Right cardiac atrium (tissue), 5 donors: ENCODE results near the gene CAPG. TPM values are rescaled to one million over a fixed set of nuclear protein-coding genes. Genes with fewer than 3 reads are reported as not detected.

Experiments
- ATAC-seq, 2 donors: fragments of 200-7000 bp; cut with Tn5 transposase; one replicate each; pipeline versions ENCODE4 v1.8.0 to v1.9.1; 2020; ENCODE audit warnings: moderate library complexity in 2 of 2, mild to moderate bottlenecking in 1 of 2
- DNase-seq, 3 donors: peaks; one replicate each; pipeline ENCODE4 v3.0.0-alpha.2; 2020
- H3K27ac ChIP-seq: one replicate; pipeline ENCODE4 v1.5.1; 2013; ENCODE audit warnings: mild to moderate bottlenecking, low read length, control low read depth, moderate library complexity
- H3K27me3 ChIP-seq: one replicate; pipeline ENCODE4 v1.6.1; 2013; ENCODE audit not compliant: control insufficient read depth, insufficient read depth
- H3K4me1 ChIP-seq: one replicate; pipeline ENCODE4 v1.6.1; 2013; ENCODE audit warnings: low read length; ENCODE audit not compliant: control insufficient read depth, insufficient read depth
- H3K4me3 ChIP-seq: one replicate; pipeline ENCODE4 v1.5.1; 2013; ENCODE audit warnings: low read length, control low read depth
- H3K9me3 ChIP-seq: one replicate; pipeline ENCODE4 v1.6.1; 2013; ENCODE audit warnings: low read length; ENCODE audit not compliant: control insufficient read depth
- WGBS: extraction: QIAGEN DNeasy Blood & Tissue Kit; methylation state at CpG from one replicate; pipeline ENCODE4 v1.1.7; 2013; 5-methylcytosine and 5-hydroxymethylcytosine counted together
- intact Hi-C, 4 donors: fragments of 100-400 bp; cut with DNase I; formaldehyde crosslinking; loops; one replicate each; pipeline versions ENCODE4 v1.11.0 to v1.14.0; 2022 to 2023
- polyA plus RNA-seq: library from polyadenylated mRNA; stranded (reverse); fragments of 200-250 nt; gene quantifications from one replicate; pipeline ENCODE4 v1.2.3, GENCODE V29; 2013
- total RNA-seq, 4 donors: library from RNA; stranded (reverse); fragmentation: NEBNext Ultra II Directional; extraction: Animal tissue kit (Norgen Biotek cat#: 25700); gene quantifications; one replicate each; pipeline ENCODE4 v1.2.1, GENCODE V29; 2021
- donor health status: healthy with polysubstance abuse.
- donor health status: DM: no; HTN: yes; CAD: no.
- donor health status: DM: no; HTN: no; CAD: no.
- donor health status: DM: no; HTN: yes; CAD: no; lungs with severe emphysema.
- donor health status: DM: yes; HTN: yes; CAD: no.

Gene CAPG
- total and polyA plus RNA-seq, 5 donors: 6.8 to 15.6 (median 13.2) TPM

DNA sequence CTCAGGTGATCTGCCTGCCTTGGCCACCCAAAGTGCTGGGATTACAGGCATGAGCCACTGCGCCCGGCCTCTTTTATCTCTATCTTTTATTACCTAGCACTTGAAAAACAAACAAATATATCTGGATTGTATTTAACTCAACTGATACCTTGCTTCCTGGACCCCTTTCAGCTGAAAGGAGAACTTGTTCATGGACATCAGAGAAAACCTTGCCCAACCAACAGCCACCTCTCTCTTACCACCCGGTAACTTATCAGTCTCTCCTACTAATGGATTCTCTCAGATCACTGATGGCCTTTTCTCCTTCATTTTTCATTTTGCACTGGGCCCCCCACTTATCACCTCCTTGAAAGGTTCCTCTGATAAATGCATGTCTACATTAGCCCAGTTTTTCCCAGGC, 62.6 kb downstream of the CAPG start:
- Histone ChIP-seq H3K4me3 (no peak overlapping the region), H3K4me1 (no peaks in the 10 kb centered on the region), H3K9me3 (no peaks in the 10 kb centered on the region), H3K27ac (no peak overlapping the region), H3K27me3 (no peaks in the 10 kb centered on the region)
- no peak for DNase-seq
- intact Hi-C loops: no loop called here
- 70% methylated on average over 3 of the region's 3 CpGs for WGBS
- no peak for ATAC-seq

Other genes starting within 250 kb of the CAPG start
- 10 to 100 TPM; 75.4 to 82.6 (median 79.4) TPM for gene TGOLN2, start 82.4 kb downstream of the CAPG start, total RNA-seq
- gene TGOLN2, start 82.4 kb downstream of the CAPG start, polyA plus RNA-seq: 29.9 TPM
- gene RETSAT, start 55.8 kb downstream of the CAPG start, total RNA-seq: 10 to 100 TPM; 22.4 to 33.5 (median 27.9) TPM
- 31.9 TPM for gene RETSAT, start 55.8 kb downstream of the CAPG start, polyA plus RNA-seq
- gene ELMOD3, start 55.6 kb downstream of the CAPG start, total RNA-seq: 10 to 100 TPM; 11.5 to 16.1 (median 13.0) TPM
- 10.7 TPM for gene ELMOD3, start 55.6 kb downstream of the CAPG start, polyA plus RNA-seq
- gene SH2D6, start 8.3 kb upstream of the CAPG start, total RNA-seq: under 1 TPM in 3 of 4 donors, not detected in 1; 0.34 to 0.75 (median 0.62) TPM
- 0.29 TPM for gene SH2D6, start 8.3 kb upstream of the CAPG start, polyA plus RNA-seq
- 100 to 1,000 TPM; 123 to 227 (median 144) TPM for gene MAT2A, start 128.8 kb upstream of the CAPG start, total RNA-seq
- 76.4 TPM for gene MAT2A, start 128.8 kb upstream of the CAPG start, polyA plus RNA-seq
- gene GGCX, start 151.1 kb upstream of the CAPG start, total RNA-seq: 10 to 100 TPM; 27.7 to 35.8 (median 30.8) TPM
- 17.9 TPM for gene GGCX, start 151.1 kb upstream of the CAPG start, polyA plus RNA-seq
- gene VAMP8, start 167.2 kb upstream of the CAPG start, total RNA-seq: 10 to 100 TPM; 30.3 to 38.3 (median 35.2) TPM
- gene VAMP8, start 167.2 kb upstream of the CAPG start, polyA plus RNA-seq: 24.9 TPM
- 100 to 1,000 TPM in 1 of 4 donors, 10 to 100 TPM in 3; 79.1 to 113 (median 81.1) TPM for gene VAMP5, start 174.1 kb upstream of the CAPG start, total RNA-seq
- gene VAMP5, start 174.1 kb upstream of the CAPG start, polyA plus RNA-seq: 127 TPM
- 100 to 1,000 TPM in 2 of 4 donors, 10 to 100 TPM in 2; 96.1 to 111 (median 102) TPM for gene RNF181, start 185.4 kb upstream of the CAPG start, total RNA-seq
- gene RNF181, start 185.4 kb upstream of the CAPG start, polyA plus RNA-seq: 169 TPM
- 10 to 100 TPM; 14.5 to 17.5 (median 16.5) TPM for gene TMEM150A, start 192.3 kb upstream of the CAPG start, total RNA-seq
- gene TMEM150A, start 192.3 kb upstream of the CAPG start, polyA plus RNA-seq: 19.0 TPM
- 10 to 100 TPM; 25.0 to 31.9 (median 27.9) TPM for gene C2orf68, start 201.7 kb upstream of the CAPG start, total RNA-seq
- gene C2orf68, start 201.7 kb upstream of the CAPG start, polyA plus RNA-seq: 28.1 TPM
- 10 to 100 TPM; 30.8 to 33.1 (median 32.0) TPM for gene USP39, start 205.8 kb upstream of the CAPG start, total RNA-seq
- 29.6 TPM for gene USP39, start 205.8 kb upstream of the CAPG start, polyA plus RNA-seq